ENCODE data around the gene SOX13.

SOX13 gene

GRCh38 chr1:204062106-204062505, 10.8 kb upstream of the SOX13 start:
- TF ChIP-seq REST (IDR thresholded peaks at IDR 0.05; ENCODE audit: low read depth) = no peak
- TF ChIP-seq, protein P1, sequence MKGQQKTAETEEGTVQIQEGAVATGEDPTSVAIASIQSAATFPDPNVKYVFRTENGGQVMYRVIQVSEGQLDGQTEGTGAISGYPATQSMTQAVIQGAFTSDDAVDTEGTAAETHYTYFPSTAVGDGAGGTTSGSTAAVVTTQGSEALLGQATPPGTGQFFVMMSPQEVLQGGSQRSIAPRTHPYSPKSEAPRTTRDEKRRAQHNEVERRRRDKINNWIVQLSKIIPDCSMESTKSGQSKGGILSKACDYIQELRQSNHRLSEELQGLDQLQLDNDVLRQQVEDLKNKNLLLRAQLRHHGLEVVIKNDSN (IDR thresholded peaks at IDR 0.05) = no peak
- TF ChIP-seq, protein P2, sequence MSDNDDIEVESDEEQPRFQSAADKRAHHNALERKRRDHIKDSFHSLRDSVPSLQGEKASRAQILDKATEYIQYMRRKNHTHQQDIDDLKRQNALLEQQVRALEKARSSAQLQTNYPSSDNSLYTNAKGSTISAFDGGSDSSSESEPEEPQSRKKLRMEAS (IDR thresholded peaks at IDR 0.05) = no peak
- TF ChIP-seq ZBTB7A (IDR thresholded peaks at IDR 0.05; ENCODE audit: low read depth) = no peak
- no peak for TF ChIP-seq CEBPB (IDR thresholded peaks at IDR 0.05)
- TF ChIP-seq EGR1 (IDR thresholded peaks at IDR 0.05) = no peak
- TF ChIP-seq CREB1 (IDR thresholded peaks at IDR 0.05; ENCODE audit: low read depth) = no peak
- no peak for TF ChIP-seq RAD21 (IDR thresholded peaks at IDR 0.05; ENCODE audit: low read depth)
- no peak for TF ChIP-seq TCF12 (IDR thresholded peaks at IDR 0.05; ENCODE audit: low read depth)
- no peak for TF ChIP-seq TAF1 (IDR thresholded peaks at IDR 0.05; ENCODE audit: low read depth)
- no peak for TF ChIP-seq EP300 (IDR thresholded peaks at IDR 0.05; ENCODE audit: borderline replicate concordance)
- TF ChIP-seq FOXM1 (IDR thresholded peaks at IDR 0.05; ENCODE audit: borderline replicate concordance, low read depth) = no peak
- TF ChIP-seq NFIC (IDR thresholded peaks at IDR 0.05) = no peak
- no peak for TF ChIP-seq YY1 (IDR thresholded peaks at IDR 0.05; ENCODE audit: low read depth)
- no peak for TF ChIP-seq TEAD4 (IDR thresholded peaks at IDR 0.05)

DNA sequence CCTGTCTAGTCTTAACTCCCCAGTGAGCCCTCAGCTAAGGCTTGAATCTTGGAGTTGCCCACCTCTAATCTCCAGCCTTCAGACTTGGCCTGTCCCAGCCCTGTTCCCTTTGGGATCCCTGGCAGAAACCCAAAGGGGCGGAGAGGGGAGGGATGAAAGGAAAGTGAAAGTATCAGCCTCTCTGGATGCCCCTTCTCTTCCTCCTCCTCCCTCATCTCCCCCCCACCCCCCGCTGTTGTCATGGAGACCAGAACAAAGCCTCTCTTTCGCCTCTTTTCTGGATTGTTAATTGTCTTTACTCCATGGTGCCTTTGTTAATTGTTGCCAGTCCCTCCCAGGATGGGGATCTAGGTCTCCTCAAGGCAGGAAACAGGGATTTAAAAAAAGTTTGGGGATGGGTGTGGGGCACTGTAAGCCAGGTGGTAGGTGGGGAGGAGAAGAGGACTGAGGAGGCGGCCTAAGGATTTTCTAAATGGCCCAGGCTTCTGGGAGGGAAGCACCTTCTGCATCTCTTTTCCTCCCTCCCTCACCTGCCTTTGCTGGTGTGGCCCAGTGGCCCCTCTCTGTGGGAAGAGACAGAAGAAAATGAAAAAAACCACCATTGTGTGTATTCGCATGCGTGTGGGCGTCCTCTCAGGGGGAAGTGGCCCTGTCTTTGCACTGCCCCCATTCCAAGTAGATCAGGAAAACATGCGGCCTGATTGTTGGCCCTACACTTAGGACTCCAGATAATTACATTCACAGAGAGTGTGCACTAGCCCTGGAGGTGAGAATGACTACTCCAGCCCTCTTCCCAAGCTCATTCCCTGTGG, 7.5 kb upstream of the SOX13 start:
- TF ChIP-seq, protein P1 (IDR thresholded peaks at IDR 0.05) = no peak
- TF ChIP-seq REST (IDR thresholded peaks at IDR 0.05; ENCODE audit: low read depth) (no peak), ZBTB7A (IDR thresholded peaks at IDR 0.05; ENCODE audit: low read depth) (no peak), CREB1 (IDR thresholded peaks at IDR 0.05; ENCODE audit: low read depth) (no peak), TEAD4 (IDR thresholded peaks at IDR 0.05) (no peak), EGR1 (IDR thresholded peaks at IDR 0.05) (no peak), EP300 (IDR thresholded peaks at IDR 0.05; ENCODE audit: borderline replicate concordance) (no peak), FOXM1 (IDR thresholded peaks at IDR 0.05; ENCODE audit: borderline replicate concordance, low read depth) (no peak), TAF1 (IDR thresholded peaks at IDR 0.05; ENCODE audit: low read depth) (no peak), YY1 (IDR thresholded peaks at IDR 0.05; ENCODE audit: low read depth) (no peak), NFIC (IDR thresholded peaks at IDR 0.05) (no peak), TCF12 (IDR thresholded peaks at IDR 0.05; ENCODE audit: low read depth) (no peak), CEBPB (IDR thresholded peaks at IDR 0.05) (no peak), RAD21 (IDR thresholded peaks at IDR 0.05; ENCODE audit: low read depth) (no peak)
- TF ChIP-seq, protein P2 (IDR thresholded peaks at IDR 0.05) = no peak

GRCh38 chr1:204065986-204066300, 7.0 kb upstream of the SOX13 start:
- TF ChIP-seq YY1 (IDR thresholded peaks at IDR 0.05; ENCODE audit: low read depth) (no peak), CREB1 (IDR thresholded peaks at IDR 0.05; ENCODE audit: low read depth) (no peak), TEAD4 (IDR thresholded peaks at IDR 0.05) (no peak), EGR1 (IDR thresholded peaks at IDR 0.05) (no peak), TCF12 (IDR thresholded peaks at IDR 0.05; ENCODE audit: low read depth) (no peak), EP300 (IDR thresholded peaks at IDR 0.05; ENCODE audit: borderline replicate concordance) (no peak), ZBTB7A (IDR thresholded peaks at IDR 0.05; ENCODE audit: low read depth) (no peak), NFIC (IDR thresholded peaks at IDR 0.05) (no peak), CEBPB (IDR thresholded peaks at IDR 0.05) (no peak), REST (IDR thresholded peaks at IDR 0.05; ENCODE audit: low read depth) (no peak), RAD21 (IDR thresholded peaks at IDR 0.05; ENCODE audit: low read depth) (no peak)
- TF ChIP-seq, protein P1 (IDR thresholded peaks at IDR 0.05) = no peak
